ENCODE data around the gene VCL. TPM values are rescaled to one million over a fixed set of nuclear protein-coding genes. Genes with fewer than 3 reads are reported as not detected.

The VCL gene
- total and polyA plus RNA-seq, 2 of the 8 experiments (the other 6 are each of a cell fraction or from before 2014, with no cell fraction given), result 119 to 377 TPM

- Histone ChIP-seq H4K20me1 (replicated peaks in 1 of 2; ENCODE audit: control insufficient read depth in 1 of 2, insufficient read depth in 2 of 2, low read length in 2 of 2) (peaks cover 2 to 7% of the 10 kb centered on the region in 2 experiments), H3K27ac (ENCODE audit: low read depth, low read length) (no peak overlapping the region), H3K79me2 (ENCODE audit: control insufficient read depth in 1 of 2, insufficient read depth in 2 of 2, low read length in 2 of 2) (peaks cover 3 to 98% of the 10 kb centered on the region in 2 experiments; a peak in 3 of 4 replicates), H4K8ac (ENCODE audit: extremely low read depth, insufficient read depth, low read length) (no peak overlapping the region), H3K36me3 (ENCODE audit: control insufficient read depth in 2 of 4, insufficient read depth in 4 of 4, low read length in 3 of 4) (no peaks in the 10 kb centered on the region), H2BK15ac (ENCODE audit: low read length) (no peak overlapping the region), H3K79me1 (ENCODE audit: low read depth, low read length) (peaks cover 8% of the 10 kb centered on the region), H3K14ac (ENCODE audit: insufficient read length) (no peak overlapping the region), H3K9ac (replicated peaks in 1 of 4; ENCODE audit: extremely low read depth in 1 of 4, low read depth in 3 of 4, low read length in 3 of 4) (no peak overlapping the region), H2AK5ac (ENCODE audit: low read depth, low read length) (no peak overlapping the region), H3K4me1 (replicated peaks in 1 of 4; ENCODE audit: control insufficient read depth in 3 of 4, insufficient read depth in 4 of 4, low read length in 3 of 4) (peaks cover 0 to 6% (median 3%) of the 10 kb centered on the region in 4 experiments; a peak in 3 of 7 replicates), H2BK20ac (ENCODE audit: low read length) (no peak overlapping the region), H4K5ac (ENCODE audit: insufficient read length, low read depth, low read length) (no peak overlapping the region), H3K4ac (replicated peaks; ENCODE audit: insufficient read length, low read depth, low read length) (no peak overlapping the region), H4K91ac (replicated peaks; ENCODE audit: insufficient read length, low read length) (no peak overlapping the region), H2AFZ (ENCODE audit: low read length) (no peak overlapping the region), H3K56ac (replicated peaks; ENCODE audit: insufficient read length, low read depth, low read length) (no peak overlapping the region), H3K23ac (ENCODE audit: insufficient read length) (no peak overlapping the region), H2BK120ac (replicated peaks; ENCODE audit: low read depth, low read length) (no peak overlapping the region), H3K27me3 (replicated peaks in 1 of 4; ENCODE audit: control insufficient read depth in 3 of 4, extremely low read depth in 1 of 4, insufficient read depth in 3 of 4, low read length in 3 of 4) (no peaks in the 10 kb centered on the region), H3K4me2 (ENCODE audit: insufficient read depth in 1 of 2, low read depth in 2 of 2, low read length in 2 of 2) (no peak overlapping the region), H3K9me3 (ENCODE audit: insufficient read depth in 2 of 2, low read depth in 1 of 2, low read length in 1 of 2) (no peaks in the 10 kb centered on the region), H2BK5ac (ENCODE audit: low read depth, low read length) (no peak overlapping the region), H2BK12ac (ENCODE audit: low read depth, low read length) (no peak overlapping the region), H3K23me2 (ENCODE audit: low read depth, low read length) (no peaks in the 10 kb centered on the region), H3K18ac (ENCODE audit: extremely low read depth, low read length) (no peak overlapping the region), H3K4me3 (ENCODE audit: extremely low read depth in 1 of 4, insufficient read depth in 2 of 4, low read depth in 3 of 4, low read length in 4 of 4) (no peak overlapping the region)
- ChIA-PET CTCF (ENCODE audit: partially characterized antibody) (interaction anchor here (0.6 to 2.1 kb wide), 4 partner anchors 28 to 203 kb away, joined by 3 to 8 read pairs (median 4); no protein-coding TSS in a partner anchor), POLR2A (ENCODE audit: partially characterized antibody) (interaction anchor here (1.2 to 1.3 kb wide), 2 partner anchors 12 to 87 kb away, joined by 3 to 7 read pairs; no protein-coding TSS in a partner anchor)
- 82% methylated on average over 1 of the region's 1 CpG; no CpG with 5 or more reads in 1 of the 2 experiments for WGBS, 2 experiments (ENCODE audit: extremely low coverage in 1 of 2, insufficient coverage in 1 of 2, insufficient read length in 1 of 2, insufficient replicate concordance in 2 of 2, low coverage in 1 of 2, low lambda C conversion rate in 2 of 2, missing lambda C conversion rate in 1 of 2)
- no peak for FAIRE-seq
- no peak for DNase-seq (ENCODE audit: low read depth in 1 of 2, low spot score in 2 of 2)
- no peak for TF ChIP-seq EP300 (IDR thresholded peaks at IDR 0.05; ENCODE audit: borderline replicate concordance in 1 of 2, low read depth in 2 of 2, low read length in 2 of 2)
- TF ChIP-seq SRF (IDR thresholded peaks at IDR 0.05; ENCODE audit: low read depth, low read length), result no peak
- no peak for TF ChIP-seq JUN (IDR thresholded peaks at IDR 0.05; ENCODE audit: low read depth, low read length)
- TF ChIP-seq, protein P1, sequence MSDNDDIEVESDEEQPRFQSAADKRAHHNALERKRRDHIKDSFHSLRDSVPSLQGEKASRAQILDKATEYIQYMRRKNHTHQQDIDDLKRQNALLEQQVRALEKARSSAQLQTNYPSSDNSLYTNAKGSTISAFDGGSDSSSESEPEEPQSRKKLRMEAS (IDR thresholded peaks at IDR 0.05), result no peak
- TF ChIP-seq RBBP5 (IDR thresholded peaks at IDR 0.05; ENCODE audit: borderline replicate concordance, low read depth, low read length), result no peak
- no peak for TF ChIP-seq JUND (IDR thresholded peaks at IDR 0.05; ENCODE audit: low read length)
- TF ChIP-seq SIX5 (IDR thresholded peaks at IDR 0.05; ENCODE audit: low read depth, low read length), result no peak
- TF ChIP-seq TAF7 (optimal IDR thresholded peaks at IDR 0.05; ENCODE audit: borderline replicate concordance, low read depth, low read length), result no peak
- no peak for TF ChIP-seq SP2 (IDR thresholded peaks at IDR 0.05; ENCODE audit: low read length)
- no peak for TF ChIP-seq ZNF274 (IDR thresholded peaks at IDR 0.05; ENCODE audit: borderline replicate concordance, extremely low read depth, low read length)
- no peak for TF ChIP-seq SIRT6 (IDR thresholded peaks at IDR 0.05; ENCODE audit: low read length)
- TF ChIP-seq, protein P2, sequence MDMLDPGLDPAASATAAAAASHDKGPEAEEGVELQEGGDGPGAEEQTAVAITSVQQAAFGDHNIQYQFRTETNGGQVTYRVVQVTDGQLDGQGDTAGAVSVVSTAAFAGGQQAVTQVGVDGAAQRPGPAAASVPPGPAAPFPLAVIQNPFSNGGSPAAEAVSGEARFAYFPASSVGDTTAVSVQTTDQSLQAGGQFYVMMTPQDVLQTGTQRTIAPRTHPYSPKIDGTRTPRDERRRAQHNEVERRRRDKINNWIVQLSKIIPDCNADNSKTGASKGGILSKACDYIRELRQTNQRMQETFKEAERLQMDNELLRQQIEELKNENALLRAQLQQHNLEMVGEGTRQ (IDR thresholded peaks at IDR 0.05; ENCODE audit: low read length), result no peak
- TF ChIP-seq GABPA (IDR thresholded peaks at IDR 0.05; ENCODE audit: borderline replicate concordance, insufficient read depth, low read length), result no peak
Measured at GRCh38 chr10:74052994-74053393, 55.1 kb downstream of the VCL start.

Data from H1 (cell line).